HG02678 (cell line): ENCODE data around the gene SRPK3.
"Not testable (repeated sequence)": the region's sequence is repeated elsewhere in the genome, so short reads cannot be mapped to it uniquely, and the experiment has no call there.

Source experiments
- ATAC-seq: cut with Tn5 transposase; IDR thresholded peaks from one replicate; pipeline ENCODE4 v1.9.1; 2021; ENCODE audit warnings: mild to moderate bottlenecking, moderate library complexity; ENCODE audit not compliant: unreplicated experiment

Gene SRPK3

GRCh38 chrX:153803211-153804099 lies 22.6 kb downstream of the SRPK3 start:
- ATAC-seq, result no peak

GRCh38 chrX:153804100-153804595 lies 23.3 kb downstream of the SRPK3 start:
- no peak for ATAC-seq

- no peak for ATAC-seq
These were observed 23.8 kb downstream of the SRPK3 start for GRCh38 chrX:153804621-153805020.

DNA sequence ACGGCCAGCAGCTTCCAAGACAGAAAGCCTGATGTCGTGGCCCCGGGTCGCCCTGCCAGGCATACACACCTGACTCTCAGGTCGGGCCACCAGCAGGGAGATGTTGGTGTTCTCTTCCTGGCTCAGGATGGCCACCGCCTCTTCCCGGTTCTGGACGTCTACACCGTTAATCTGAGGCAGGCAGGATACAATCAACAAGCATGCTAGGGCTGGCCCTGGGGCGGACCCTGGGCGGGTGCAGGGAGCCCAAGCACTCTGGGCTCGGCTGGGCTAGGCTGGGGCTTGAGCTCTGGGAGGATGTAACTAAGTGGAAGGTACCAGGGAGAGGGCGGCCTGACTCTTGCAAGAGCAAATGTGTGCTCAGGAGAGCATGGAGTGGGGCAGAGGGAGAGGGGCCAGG lies 24.6 kb downstream of the SRPK3 start:
- ATAC-seq, result no peak

DNA sequence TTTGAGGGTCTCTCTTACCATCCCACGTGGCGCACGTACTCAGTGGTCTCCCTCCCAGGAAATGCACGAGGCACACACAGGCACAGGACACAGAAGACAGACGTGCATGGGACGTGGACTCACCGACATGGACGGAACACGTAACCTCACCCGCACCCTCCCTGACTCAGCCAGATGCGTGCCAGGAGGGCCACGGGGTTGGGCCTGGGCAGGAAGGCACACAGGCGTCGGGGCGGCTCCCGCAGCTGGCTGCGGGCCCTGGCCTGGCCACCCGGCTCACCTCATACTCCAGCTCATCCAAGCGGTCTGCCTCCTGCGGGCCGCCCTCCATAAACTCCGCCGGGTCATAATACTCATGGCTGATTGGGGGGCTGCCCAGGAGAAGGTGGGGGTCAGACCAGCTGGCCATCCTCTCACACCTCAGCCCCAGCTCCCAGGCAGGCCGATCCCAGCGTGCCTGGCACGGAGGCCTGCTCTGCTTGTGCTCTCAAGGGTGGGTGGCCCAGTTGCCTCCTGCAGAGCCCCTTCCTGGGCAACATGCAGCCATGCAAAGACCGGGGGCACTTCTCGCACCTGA lies 26.2 kb downstream of the SRPK3 start:
- ATAC-seq, result no peak

DNA sequence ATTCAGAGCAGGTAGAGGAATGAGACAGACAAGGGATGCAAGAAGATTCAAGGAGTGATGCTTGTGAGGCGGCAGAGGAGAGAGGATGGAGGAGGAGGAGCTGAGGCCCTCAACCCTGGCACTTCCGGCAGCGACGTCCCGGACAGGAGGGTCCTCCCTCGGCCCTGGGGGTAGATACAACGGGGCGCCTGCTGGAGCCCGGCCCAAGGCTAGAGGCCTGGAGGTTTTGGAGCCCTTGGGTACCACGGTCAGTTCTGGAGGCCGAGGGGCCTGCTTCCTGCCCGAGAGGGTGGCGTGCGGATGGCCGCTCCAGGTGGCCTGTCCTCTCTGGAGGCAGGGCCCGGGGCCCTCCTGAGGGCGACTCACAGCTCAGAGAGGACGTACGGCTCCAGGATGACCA lies 27.1 kb downstream of the SRPK3 start:
- no peak for ATAC-seq

- ATAC-seq, result no peak
These were observed 31.4 kb downstream of the SRPK3 start for GRCh38 chrX:153812220-153812619.

- no peak for ATAC-seq
These were observed 32.3 kb downstream of the SRPK3 start for GRCh38 chrX:153813161-153813560.

DNA sequence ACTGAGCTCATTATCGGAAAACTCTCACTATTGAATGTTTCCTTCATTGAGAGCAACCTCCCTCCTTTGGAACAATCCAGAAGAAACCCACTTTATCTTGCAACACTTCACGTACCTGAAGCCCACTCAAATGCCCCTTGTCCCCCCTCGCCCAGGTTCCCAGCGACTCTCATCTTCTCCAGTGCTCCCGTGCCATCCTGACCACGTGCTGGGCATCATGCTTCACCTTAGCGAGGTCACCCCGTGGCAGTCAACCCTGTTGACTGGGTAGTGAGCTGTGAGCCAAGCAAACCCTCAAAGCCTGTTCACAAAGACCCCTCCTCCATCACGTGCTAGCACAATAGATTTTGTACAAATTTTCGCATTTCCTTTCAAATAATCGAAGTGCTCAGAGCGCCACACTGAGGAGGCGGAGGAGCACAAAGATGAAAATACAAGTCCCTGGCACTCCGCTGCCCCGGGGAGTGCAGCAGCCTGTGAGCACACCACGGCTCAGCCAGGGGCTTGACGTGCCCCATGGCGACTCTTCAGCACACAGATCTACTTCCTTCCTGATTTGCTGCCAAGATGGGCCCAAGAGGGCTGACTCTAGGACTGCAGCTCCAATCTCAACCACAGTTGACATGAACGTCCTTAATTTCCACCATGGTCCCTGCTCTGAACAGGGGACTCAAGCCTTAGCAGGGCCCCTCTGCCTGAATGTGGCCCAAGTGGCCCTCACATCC lies 33.9 kb downstream of the SRPK3 start:
- ATAC-seq, result no peak

DNA sequence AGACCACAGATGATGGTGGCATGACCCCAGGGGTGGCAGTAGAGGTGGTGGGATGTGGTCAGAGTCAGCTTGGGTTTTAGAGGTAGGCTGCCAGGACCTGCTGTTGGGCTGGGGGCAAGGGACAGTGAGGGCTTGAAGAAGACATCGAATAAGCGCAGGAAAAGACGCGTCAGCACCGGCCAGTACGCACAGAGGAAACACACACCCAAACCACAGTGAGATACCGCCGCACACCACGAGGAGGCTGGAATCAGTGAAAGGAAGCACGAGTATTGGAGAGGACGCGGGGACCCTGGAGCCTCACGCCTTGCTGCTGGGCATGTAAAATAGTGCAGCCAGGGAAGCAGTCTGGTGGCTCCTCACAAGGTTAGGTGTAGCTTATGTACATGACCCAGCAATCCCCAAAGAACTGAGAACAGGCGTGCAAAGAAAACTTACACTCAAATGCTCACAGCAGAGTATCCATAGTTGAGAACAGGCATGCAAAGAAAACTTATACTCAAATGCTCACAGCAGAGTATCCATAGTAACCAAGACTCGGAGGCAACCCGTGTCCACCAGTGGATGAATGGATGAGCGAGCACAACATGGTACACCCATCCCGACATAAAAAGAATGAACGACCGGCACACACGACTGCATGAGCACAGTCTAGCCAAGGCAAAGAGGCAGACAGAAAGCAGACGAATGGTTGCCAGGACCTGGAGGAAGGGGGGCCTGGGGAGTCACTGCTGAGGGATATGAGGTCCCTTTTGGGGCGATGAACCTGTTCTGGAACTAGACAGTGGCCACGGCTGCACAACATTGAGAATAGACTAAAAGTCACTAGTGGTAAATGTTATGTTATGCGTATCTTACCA lies 36.2 kb downstream of the SRPK3 start:
- no peak for ATAC-seq

DNA sequence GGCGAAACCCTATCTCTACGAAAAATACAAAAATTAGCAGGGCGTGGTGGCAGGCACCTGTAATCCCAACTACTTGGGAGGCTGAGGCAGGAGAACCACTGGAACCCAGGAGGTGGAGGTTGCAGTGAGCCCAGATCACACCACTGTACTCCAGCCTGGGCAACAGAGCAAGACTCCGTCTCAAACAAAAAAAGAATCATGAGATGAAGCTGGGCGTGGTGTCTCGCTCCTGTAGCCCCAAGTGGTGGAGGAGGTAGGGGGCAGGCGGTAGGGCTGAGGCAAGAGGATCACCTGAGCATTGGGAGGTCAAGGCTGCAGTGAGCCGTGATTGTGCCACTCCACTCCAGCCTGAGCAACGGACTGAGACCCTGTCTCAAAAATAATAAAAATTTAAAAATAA lies 37.2 kb downstream of the SRPK3 start:
- ATAC-seq, result not testable (repeated sequence)

GRCh38 chrX:153818571-153819383 lies 37.9 kb downstream of the SRPK3 start:
- ATAC-seq, result no peak

DNA sequence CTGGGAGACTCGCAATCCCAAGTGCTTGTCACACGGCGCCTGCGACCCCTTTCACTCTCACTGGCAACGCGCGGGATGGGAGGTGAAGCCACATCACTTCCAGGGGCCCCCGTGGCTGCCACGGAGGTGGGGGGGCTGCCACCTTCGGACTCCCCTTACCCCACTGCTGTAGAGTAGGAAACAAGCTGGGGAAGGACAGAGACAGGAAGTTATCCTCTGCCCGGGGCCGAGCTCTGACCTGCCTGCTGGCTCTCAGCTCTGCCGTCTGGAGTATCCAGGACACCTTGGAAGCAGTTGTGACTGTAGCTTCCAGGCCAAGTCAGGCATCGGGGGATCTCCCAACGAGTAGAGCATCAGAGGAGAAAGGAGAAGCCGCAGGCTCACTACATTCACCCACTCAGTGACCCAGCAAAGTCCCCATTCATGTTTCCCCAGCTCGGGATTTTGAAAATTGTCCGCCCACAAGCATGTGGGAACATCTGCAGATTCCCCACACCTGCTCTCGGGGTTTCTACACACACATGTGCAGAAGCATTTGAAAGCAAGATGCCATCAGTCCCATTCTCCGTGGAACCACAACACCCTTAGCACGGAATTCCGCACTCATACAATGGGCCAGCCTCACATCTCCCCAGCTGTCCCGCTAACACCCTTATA lies 38.7 kb downstream of the SRPK3 start:
- no peak for ATAC-seq

GRCh38 chrX:153820601-153821000 lies 39.8 kb downstream of the SRPK3 start:
- ATAC-seq, result no peak

DNA sequence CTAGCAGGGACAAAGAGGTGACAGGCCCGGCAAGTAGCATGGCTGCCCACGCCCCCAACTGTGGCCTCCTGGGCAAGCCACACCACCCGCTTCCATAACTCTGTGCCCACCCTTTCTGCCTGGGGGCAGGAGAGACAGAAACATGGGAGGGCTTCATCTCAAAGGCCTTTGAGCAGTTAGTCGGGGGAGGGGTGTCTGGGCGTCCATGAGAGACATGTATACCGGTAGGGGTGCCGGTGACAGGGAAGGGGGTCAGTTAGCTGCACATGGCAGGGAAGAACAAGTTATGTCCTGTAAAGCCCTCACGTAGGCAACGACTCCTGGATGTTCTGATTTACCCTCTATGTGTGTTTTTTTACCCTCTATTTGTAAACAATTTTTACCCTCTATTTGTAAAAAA lies 40.2 kb downstream of the SRPK3 start:
- ATAC-seq, result no peak

DNA sequence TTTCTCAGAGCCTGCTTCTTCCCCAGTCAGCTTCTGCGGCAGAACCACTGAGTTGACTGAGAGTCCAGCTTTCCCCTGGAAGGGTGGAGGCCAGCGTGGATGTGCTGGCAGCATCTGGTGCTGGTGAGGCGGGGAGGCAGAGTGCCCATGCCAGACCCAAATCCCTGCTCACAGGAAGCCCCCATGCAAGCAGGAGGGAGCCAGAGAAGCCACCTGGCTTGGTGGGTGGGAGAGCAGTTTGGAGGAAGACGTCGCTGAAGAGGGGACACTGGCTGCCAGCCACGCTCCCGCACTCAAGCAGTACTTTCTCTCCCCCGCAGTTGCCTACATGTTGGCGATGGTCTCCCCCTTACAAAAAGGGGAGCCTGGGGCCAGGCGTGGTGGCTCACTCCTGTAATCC lies 43.5 kb downstream of the SRPK3 start:
- no peak for ATAC-seq

DNA sequence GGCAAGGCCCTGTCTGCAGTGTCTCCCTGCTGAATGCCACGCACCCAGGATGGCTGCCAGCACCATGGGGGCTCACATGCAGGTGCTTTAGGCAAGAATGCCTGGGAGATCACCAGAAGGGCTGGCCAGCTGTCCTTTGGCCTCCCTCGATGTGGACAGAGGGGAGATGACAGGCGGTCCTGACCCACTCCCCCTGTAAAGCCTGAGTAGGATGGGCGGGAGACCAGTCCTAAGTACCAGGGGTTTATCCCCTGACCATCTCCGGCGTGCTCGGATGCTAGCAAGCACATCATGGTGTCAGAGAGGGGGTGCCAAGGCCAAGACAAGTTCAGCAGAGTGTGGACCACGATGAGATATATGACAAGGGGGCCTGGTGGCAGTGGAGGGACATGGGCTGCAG lies 44.2 kb downstream of the SRPK3 start:
- ATAC-seq, result no peak

DNA sequence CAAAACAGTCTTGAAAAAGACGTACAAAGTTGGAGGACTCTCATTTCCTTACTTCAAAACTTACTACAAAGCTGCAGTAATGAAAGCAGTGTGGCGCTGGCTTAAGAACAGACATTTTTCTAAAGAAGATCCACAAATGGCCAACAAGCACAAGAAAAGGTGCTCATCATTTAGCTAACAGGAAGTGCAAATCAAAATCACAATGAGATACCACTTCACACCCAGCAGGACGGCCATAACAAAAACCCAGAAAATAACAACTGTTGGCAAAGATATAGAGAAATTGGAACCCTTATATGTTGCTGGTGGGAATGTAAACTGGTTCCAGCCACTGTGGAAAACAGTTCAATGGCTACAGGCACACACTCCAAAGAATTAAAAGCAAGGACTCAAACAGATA lies 46.2 kb downstream of the SRPK3 start:
- ATAC-seq, result no peak

- ATAC-seq, result no peak
These were observed 47.1 kb downstream of the SRPK3 start for GRCh38 chrX:153827903-153828302.
